NT2/D1 (cell line): ENCODE measurements around the gene SH3BP4.

Experiments used
- DNase-seq: peaks from one replicate; pipeline ENCODE4 v3.0.0-alpha.2; 2011; ENCODE audit warnings: low read depth, low spot score
- H3K27me3 ChIP-seq: 2 replicates; pipeline ENCODE4 v1.6.0; 2011; ENCODE audit warnings: mild to moderate bottlenecking; ENCODE audit not compliant: insufficient read length, insufficient read depth
- H3K36me3 ChIP-seq: 2 replicates; pipeline ENCODE4 v1.6.1; 2011; ENCODE audit warnings: mild to moderate bottlenecking, low read length, mixed read lengths; ENCODE audit not compliant: insufficient read depth, insufficient read length
- H3K4me1 ChIP-seq: 2 replicates; pipeline ENCODE4 v1.5.1; 2011; ENCODE audit not compliant: insufficient read depth, insufficient read length
- H3K4me3 ChIP-seq: 2 replicates; pipeline ENCODE4 v1.5.1; 2011; ENCODE audit warnings: low read depth; ENCODE audit not compliant: insufficient read length
- H3K9ac ChIP-seq: 2 replicates; pipeline ENCODE4 v1.6.0; 2011; ENCODE audit warnings: low read depth; ENCODE audit not compliant: insufficient read length
- H3K9me3 ChIP-seq: 2 replicates; pipeline ENCODE4 v1.5.1; 2011; ENCODE audit warnings: mild to moderate bottlenecking, low read length; ENCODE audit not compliant: insufficient read depth
- SUZ12 ChIP-seq: IDR thresholded peaks from 2 replicates; pipeline ENCODE4 v1.6.1; 2011; ENCODE audit not compliant: insufficient read length, insufficient read depth; ENCODE audit errors: extremely low read depth
- YY1 ChIP-seq: IDR thresholded peaks from 2 replicates; pipeline ENCODE4 v1.6.1; 2011; ENCODE audit not compliant: insufficient read length, insufficient read depth
- ZNF274 ChIP-seq: IDR thresholded peaks from 2 replicates; pipeline ENCODE4 v1.6.1; 2011; ENCODE audit warnings: mild to moderate bottlenecking, low read depth, low read length

Gene SH3BP4

DNA sequence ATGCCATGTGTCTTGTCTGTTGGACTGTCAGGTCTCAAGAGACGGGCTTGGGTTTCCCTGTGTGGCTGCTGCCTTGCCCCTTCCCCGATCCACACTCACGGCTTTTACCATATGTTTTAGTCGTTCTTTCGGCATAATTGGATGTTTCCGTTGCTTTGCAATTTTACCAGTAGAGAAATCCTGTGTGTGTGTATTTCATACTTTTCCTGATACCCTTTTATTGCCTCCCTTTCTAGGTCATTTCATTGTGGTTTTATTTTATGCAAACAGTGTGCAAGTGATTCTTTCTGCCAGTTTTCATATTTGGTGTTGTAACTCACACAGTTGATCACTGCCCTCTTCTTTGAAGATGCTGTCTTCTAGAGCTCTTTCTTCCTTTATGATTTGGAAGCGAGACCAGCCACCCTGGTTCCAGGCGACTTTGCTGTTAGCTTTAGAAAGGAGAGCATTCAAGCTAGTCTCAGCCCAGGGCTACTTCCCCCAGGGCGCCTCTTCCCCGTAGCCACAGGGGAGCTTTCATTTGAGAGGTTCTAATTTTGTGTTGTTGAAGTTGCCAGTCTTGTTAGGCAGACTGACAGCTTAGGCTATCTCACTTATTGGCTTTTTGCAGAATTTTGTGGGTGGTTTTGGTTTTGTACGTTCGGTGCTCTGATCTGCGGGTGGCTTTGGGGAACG lies 17.0 kb downstream of the SH3BP4 start:
- Histone ChIP-seq H3K9me3 (no peaks in the 10 kb centered on the region), H3K9ac (peak overlapping the region; percentile 37), H3K4me1 (peaks cover 27% of the 10 kb centered on the region), H3K27me3 (no peaks in the 10 kb centered on the region), H3K4me3 (no peak overlapping the region), H3K36me3 (peaks cover 62% of the 10 kb centered on the region)
- no peak for DNase-seq
- TF ChIP-seq SUZ12 (no peak), YY1 (no peak), ZNF274 (no peak)

DNA sequence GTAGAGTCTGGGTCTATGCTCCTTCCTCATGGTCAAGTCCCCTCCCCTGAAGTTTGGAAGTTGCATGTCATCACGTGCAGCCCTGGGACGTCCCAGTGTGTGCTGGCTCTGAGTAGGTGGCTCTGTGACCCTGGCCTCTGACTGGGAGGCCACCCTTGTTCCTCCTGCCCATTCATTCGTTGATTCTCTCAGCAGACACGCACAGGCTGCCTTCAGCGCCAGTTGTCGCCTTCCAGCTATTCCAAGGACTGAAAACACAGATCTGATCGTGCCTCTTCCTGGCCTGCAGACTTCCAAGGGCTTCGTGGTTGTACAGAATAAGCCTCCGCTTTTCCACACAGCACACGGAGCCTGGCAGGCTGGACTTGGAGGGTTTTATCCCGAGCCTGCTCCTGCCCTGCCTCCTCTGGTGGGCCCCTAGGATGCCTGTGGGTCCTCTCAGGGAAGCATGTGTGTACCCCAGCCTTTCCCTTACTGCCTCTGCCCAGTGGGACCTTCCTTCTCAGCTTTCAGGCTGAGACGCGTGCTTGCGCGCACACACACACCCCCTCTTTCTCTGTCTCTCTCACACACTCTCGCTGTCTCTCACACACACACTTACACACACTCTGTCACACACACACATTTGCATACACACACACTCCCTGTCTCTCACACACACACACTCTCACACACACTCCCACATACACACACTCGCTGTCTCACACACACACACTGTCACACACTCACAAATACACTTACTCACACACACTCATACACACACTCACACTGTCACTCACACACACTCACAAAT lies 17.7 kb downstream of the SH3BP4 start:
- DNase-seq: no peak
- H3K4me1 ChIP-seq: peaks cover 28% of the 10 kb centered on the region
- H3K9me3 ChIP-seq: no peaks in the 10 kb centered on the region
- TF ChIP-seq ZNF274: no peak
- TF ChIP-seq SUZ12: no peak
- no peak for TF ChIP-seq YY1
- H3K9ac ChIP-seq: peak overlapping the region; percentile 37
- peaks cover 62% of the 10 kb centered on the region for H3K36me3 ChIP-seq
- peak overlapping the region; percentile 5 for H3K4me3 ChIP-seq
- no peaks in the 10 kb centered on the region for H3K27me3 ChIP-seq

DNA sequence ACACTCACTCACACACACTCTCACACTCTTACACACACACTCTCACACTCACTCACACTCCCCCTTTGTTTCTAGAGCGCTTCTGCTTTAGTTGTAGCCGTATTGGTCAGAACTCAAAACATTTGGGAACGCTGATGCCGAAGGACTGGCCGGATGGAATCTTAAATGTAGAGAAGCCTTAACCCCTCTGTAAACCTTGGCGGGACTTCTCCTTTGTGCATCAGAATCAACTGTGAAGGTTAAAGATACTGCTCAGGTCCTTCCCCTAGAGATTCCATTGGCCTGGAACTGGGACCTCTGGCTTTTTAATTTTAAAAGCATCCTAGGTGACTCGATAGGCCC lies 18.3 kb downstream of the SH3BP4 start:
- TF ChIP-seq YY1 (no peak), SUZ12 (no peak), ZNF274 (no peak)
- H3K27me3 ChIP-seq: no peaks in the 10 kb centered on the region
- H3K4me3 ChIP-seq: no peak overlapping the region
- DNase-seq: no peak
- H3K36me3 ChIP-seq: peaks cover 62% of the 10 kb centered on the region
- no peaks in the 10 kb centered on the region for H3K9me3 ChIP-seq
- H3K9ac ChIP-seq: no peak overlapping the region
- peaks cover 31% of the 10 kb centered on the region for H3K4me1 ChIP-seq

DNA sequence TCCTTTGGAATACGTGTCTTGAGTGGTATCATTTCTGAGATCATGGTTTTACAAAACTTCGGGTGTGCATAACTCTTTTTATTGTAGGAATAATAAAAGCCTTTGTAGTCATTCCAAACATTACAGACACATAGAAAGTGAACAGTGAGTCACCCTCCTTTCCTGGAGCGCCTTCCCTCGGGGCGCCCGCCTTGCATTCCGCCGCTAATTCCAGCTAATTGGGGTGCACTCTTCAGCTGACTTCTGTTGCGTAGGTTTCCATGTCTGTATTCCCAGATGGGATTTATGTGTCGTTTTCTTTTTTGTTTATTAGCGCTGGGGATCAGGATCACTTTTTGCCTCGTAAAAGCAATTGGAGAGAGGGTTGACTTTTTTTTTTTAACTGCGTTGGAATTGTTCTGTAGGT lies 18.7 kb downstream of the SH3BP4 start:
- no peak for TF ChIP-seq SUZ12
- TF ChIP-seq YY1: no peak
- TF ChIP-seq ZNF274: no peak
- no peak for DNase-seq
- H3K9ac ChIP-seq: no peak overlapping the region
- no peaks in the 10 kb centered on the region for H3K27me3 ChIP-seq
- peaks cover 62% of the 10 kb centered on the region for H3K36me3 ChIP-seq
- peaks cover 34% of the 10 kb centered on the region for H3K4me1 ChIP-seq
- no peaks in the 10 kb centered on the region for H3K9me3 ChIP-seq
- H3K4me3 ChIP-seq: no peak overlapping the region

DNA sequence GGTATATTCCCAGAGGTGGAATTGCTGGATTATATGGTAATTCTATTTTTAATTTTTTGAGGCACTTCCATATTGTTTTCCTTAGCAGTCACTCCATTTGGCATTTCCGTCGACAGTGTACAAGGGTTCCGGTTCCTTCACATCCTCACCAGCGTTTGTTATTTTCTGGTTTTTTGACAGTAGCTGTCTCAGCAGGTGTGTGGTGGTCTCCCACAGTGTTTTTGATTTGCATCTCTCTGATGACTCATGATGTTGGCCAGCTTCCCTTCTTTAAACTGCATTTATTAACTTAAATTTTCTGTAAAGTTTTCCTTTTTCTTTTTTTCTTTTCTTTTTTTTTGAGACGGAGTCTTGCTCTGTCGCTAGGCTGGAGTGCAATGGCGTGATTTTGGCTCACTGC lies 19.7 kb downstream of the SH3BP4 start:
- peaks cover 34% of the 10 kb centered on the region for H3K4me1 ChIP-seq
- no peak for DNase-seq
- no peak overlapping the region for H3K4me3 ChIP-seq
- H3K27me3 ChIP-seq: no peaks in the 10 kb centered on the region
- peaks cover 65% of the 10 kb centered on the region for H3K36me3 ChIP-seq
- no peaks in the 10 kb centered on the region for H3K9me3 ChIP-seq
- no peak overlapping the region for H3K9ac ChIP-seq
- no peak for TF ChIP-seq YY1
- TF ChIP-seq SUZ12: no peak

DNA sequence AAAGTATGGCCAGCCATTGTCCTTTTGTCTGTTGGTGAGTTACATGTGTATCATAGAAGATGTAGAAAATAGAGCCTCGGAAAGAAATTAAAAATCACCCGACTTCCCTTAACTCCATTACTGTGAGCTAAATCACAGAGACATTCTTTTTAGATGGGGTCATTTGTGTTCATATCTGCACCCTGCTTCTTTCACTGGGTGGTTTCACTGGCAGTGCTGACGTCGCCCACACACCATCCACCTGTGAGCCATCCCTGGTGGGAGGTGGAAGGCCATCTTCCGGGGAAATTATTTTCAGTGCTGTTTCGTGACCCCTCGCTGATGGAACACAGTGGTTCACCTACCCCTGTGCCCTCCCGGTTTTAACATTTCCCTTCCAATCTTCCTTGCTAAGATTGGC lies 21.2 kb downstream of the SH3BP4 start:
- Histone ChIP-seq H3K4me1 (peaks cover 32% of the 10 kb centered on the region), H3K36me3 (peaks cover 65% of the 10 kb centered on the region)

DNA sequence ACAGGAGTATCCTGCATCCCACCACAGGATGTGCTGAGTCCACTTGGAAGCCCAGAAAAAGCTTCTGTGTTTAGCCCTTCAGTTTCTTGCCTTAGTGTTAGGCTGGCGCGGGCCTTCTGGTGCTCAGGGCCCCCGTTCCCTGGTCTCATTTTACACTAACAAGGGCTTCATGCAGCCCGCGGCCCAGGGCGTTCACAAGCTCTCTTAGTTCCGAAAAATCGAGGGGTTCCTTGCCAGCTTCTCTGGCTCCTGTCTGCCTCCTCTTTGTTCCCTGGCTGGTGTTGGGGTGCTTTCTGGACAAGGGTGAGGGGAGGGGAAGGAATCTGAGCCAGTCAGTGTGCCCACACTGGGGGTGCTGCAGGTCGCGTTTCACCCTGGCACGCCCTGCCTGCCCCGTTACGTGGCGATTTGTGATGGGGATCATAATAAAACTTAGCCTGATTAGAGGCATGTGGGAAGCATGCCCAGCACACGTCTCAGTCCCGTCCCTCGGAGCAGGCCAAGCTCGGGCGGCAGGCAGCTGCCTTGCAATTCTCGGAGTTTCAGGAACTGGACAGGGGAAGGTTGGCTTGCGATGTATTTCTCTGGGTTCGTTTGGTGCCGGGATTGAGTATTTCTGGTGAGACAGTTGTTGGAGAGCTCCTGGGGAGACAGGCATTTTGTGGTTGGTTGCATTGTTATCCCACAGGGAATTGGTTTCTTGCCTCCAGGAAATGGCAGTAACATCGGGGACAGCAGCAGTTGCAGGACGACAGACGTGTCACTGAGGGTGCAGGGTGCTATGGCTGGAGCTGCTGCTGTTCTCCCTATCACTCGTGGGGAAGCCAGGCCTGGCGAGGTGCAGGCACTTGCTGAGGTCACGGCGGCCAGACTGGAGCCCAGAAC lies 22.9 kb downstream of the SH3BP4 start:
- Histone ChIP-seq H3K4me1 (peaks cover 33% of the 10 kb centered on the region), H3K4me3 (no peak overlapping the region), H3K36me3 (peaks cover 74% of the 10 kb centered on the region), H3K9me3 (peaks cover 7% of the 10 kb centered on the region; the same call in 1 of the 2 replicates), H3K27me3 (no peaks in the 10 kb centered on the region), H3K9ac (peak overlapping the region; percentile 57)
- TF ChIP-seq SUZ12 (no peak), ZNF274 (no peak), YY1 (no peak)
- DNase-seq: no peak

More for the DNA sequence above, 21.2 kb downstream of the SH3BP4 start:
- no peak overlapping the region for H3K9ac ChIP-seq
- TF ChIP-seq SUZ12: no peak
- no peak for TF ChIP-seq YY1
- TF ChIP-seq ZNF274: no peak
- no peak for DNase-seq
- no peaks in the 10 kb centered on the region for H3K9me3 ChIP-seq
- no peak overlapping the region for H3K4me3 ChIP-seq
- no peaks in the 10 kb centered on the region for H3K27me3 ChIP-seq
